Fibroblast of lung (primary cell): ENCODE results near the gene DENND1A. TPM values are rescaled to one million over a fixed set of nuclear protein-coding genes. Genes with fewer than 3 reads are reported as not detected.
A peak's percentile ranks its signal among the peaks of the same experiment; 100 is the strongest.

Source experiments
- DNase-seq, 2 donors: peaks; one replicate each; pipeline versions ENCODE4 v3.0.0 to v3.0.0-alpha.2; 2010; ENCODE audit warnings: low read depth in 2 of 2
- H2AFZ ChIP-seq: 2 replicates; pipeline ENCODE4 v1.5.1; 2012; ENCODE audit warnings: low read length, control low read depth, inconsistent platforms
- H3K27ac ChIP-seq: 2 replicates; pipeline ENCODE4 v1.5.1; 2011; ENCODE audit warnings: low read length, control low read depth; ENCODE audit not compliant: insufficient read depth
- H3K27me3 ChIP-seq: 2 replicates; pipeline ENCODE4 v1.5.1; 2011; ENCODE audit warnings: mild to moderate bottlenecking, low read length; ENCODE audit not compliant: control insufficient read depth, insufficient read depth
- H3K36me3 ChIP-seq: 2 replicates; pipeline ENCODE4 v1.5.1; 2011; ENCODE audit warnings: low read length; ENCODE audit not compliant: control insufficient read depth, insufficient read depth
- H3K4me1 ChIP-seq: 2 replicates; pipeline ENCODE4 v1.5.1; 2011; ENCODE audit warnings: low read length; ENCODE audit not compliant: control insufficient read depth, insufficient read depth; ENCODE audit errors: extremely low read depth
- H3K4me2 ChIP-seq: 2 replicates; pipeline ENCODE4 v1.5.1; 2011; ENCODE audit warnings: low read length, control low read depth; ENCODE audit not compliant: insufficient read depth; ENCODE audit errors: extremely low read depth
- H3K4me3 ChIP-seq, 4 experiments: fragments of 200-600 bp in 1 of 4; sonication (generic) in 1 of 4; replicated peaks in 1 of 4; 2 replicates each; pipeline ENCODE4 v1.5.1; 2011 to 2016; ENCODE audit warnings: low read length in 4 of 4, low read depth in 3 of 4, mild to moderate bottlenecking in 3 of 4, control low read depth in 2 of 4, inconsistent platforms in 1 of 4, mixed read lengths in 1 of 4; ENCODE audit not compliant: insufficient read depth in 1 of 4; ENCODE audit errors: control extremely low read depth in 1 of 4
- H3K79me2 ChIP-seq: 2 replicates; pipeline ENCODE4 v1.5.1; 2012; ENCODE audit warnings: mild to moderate bottlenecking, low read length, inconsistent platforms; ENCODE audit not compliant: control insufficient read depth, insufficient read depth
- H3K9ac ChIP-seq: 2 replicates; pipeline ENCODE4 v1.5.1; 2011; ENCODE audit warnings: mild to moderate bottlenecking, low read length, control low read depth; ENCODE audit not compliant: insufficient read depth
- H3K9me3 ChIP-seq: 2 replicates; pipeline ENCODE4 v1.5.1; 2012; ENCODE audit warnings: low read depth, low read length; ENCODE audit not compliant: control insufficient read depth, insufficient read depth
- H4K20me1 ChIP-seq: 2 replicates; pipeline ENCODE4 v1.5.1; 2011; ENCODE audit warnings: low read length; ENCODE audit not compliant: control insufficient read depth, insufficient read depth; ENCODE audit errors: extremely low read depth
- EZH2 ChIP-seq: IDR thresholded peaks from 2 replicates; pipeline ENCODE4 v1.5.1; 2012; ENCODE audit warnings: low read length, control low read depth, mild to moderate bottlenecking; ENCODE audit errors: missing control alignments
- polyA plus RNA-seq, 2 donors: library from polyadenylated mRNA; depleted of rRNA in 1 of 2; stranded (reverse) in 1 of 2; unstranded in 1 of 2; fragments of >200 nt; gene quantifications; 2 replicates each; pipeline ENCODE4 v1.2.1, GENCODE V29; 2011 to 2012; ENCODE audit warnings: missing spikeins in 1 of 2
- total RNA-seq: library from RNA; depleted of rRNA; stranded (reverse); fragments of >200 nt; gene quantifications from 2 replicates; pipeline ENCODE4 v1.2.1, GENCODE V29; 2014
- TF ChIP-seq, protein P1 (sequence below), 2 donors: IDR thresholded peaks in 1 of 2; conservative IDR thresholded peaks in 1 of 2; 1 replicate in 1 of 2; 2 replicates in 1 of 2; pipeline ENCODE4 v1.5.1; 2011 to 2012; ENCODE audit warnings: low read length in 2 of 2, control low read depth in 1 of 2, inconsistent platforms in 1 of 2, low read depth in 1 of 2, mild to moderate bottlenecking in 1 of 2

The DENND1A gene
- total and polyA plus RNA-seq, 2 donors (not counting 1 experiment from before 2014, with no cell fraction given), result 13.0 to 18.3 TPM

DNA sequence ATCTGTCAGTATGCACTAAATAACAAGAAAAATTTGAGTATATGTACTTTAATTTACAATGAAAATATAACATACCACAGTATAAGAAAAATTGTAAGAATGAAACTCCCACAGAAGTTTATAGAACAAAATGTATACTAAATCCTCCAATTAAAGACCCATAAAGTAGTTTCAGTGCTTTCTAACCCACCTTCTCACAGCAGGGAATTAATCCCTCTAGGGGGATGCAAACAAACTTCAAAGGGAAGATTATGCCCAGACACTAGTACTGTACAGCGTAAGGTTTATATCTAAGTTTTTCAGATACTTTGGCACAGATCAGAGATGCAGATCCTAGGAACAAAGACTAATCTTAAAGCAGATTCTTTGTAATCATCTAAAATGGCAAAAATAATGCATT lies 57.2 kb downstream of the DENND1A start:
- H4K20me1 ChIP-seq, result no peaks in the 10 kb centered on the region
- TF ChIP-seq EZH2, result no peak
- TF ChIP-seq, protein P1, sequence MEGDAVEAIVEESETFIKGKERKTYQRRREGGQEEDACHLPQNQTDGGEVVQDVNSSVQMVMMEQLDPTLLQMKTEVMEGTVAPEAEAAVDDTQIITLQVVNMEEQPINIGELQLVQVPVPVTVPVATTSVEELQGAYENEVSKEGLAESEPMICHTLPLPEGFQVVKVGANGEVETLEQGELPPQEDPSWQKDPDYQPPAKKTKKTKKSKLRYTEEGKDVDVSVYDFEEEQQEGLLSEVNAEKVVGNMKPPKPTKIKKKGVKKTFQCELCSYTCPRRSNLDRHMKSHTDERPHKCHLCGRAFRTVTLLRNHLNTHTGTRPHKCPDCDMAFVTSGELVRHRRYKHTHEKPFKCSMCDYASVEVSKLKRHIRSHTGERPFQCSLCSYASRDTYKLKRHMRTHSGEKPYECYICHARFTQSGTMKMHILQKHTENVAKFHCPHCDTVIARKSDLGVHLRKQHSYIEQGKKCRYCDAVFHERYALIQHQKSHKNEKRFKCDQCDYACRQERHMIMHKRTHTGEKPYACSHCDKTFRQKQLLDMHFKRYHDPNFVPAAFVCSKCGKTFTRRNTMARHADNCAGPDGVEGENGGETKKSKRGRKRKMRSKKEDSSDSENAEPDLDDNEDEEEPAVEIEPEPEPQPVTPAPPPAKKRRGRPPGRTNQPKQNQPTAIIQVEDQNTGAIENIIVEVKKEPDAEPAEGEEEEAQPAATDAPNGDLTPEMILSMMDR (conservative IDR thresholded peaks at IDR 0.05 in 1 of 2, IDR thresholded peaks at IDR 0.05 in 1 of 2; ENCODE audit: low read depth in 1 of 2, low read length in 2 of 2), result no peak
- no peaks in the 10 kb centered on the region for H3K4me1 ChIP-seq
- no peak overlapping the region for H3K4me2 ChIP-seq
- no peak for DNase-seq
- no peak overlapping the region for H3K4me3 ChIP-seq
- H3K27ac ChIP-seq, result no peak overlapping the region
- no peak overlapping the region for H2AFZ ChIP-seq
- H3K9me3 ChIP-seq, result no peaks in the 10 kb centered on the region
- H3K36me3 ChIP-seq, result no peaks in the 10 kb centered on the region
- no peaks in the 10 kb centered on the region for H3K79me2 ChIP-seq
- H3K9ac ChIP-seq, result no peak overlapping the region
- no peaks in the 10 kb centered on the region for H3K27me3 ChIP-seq

DNA sequence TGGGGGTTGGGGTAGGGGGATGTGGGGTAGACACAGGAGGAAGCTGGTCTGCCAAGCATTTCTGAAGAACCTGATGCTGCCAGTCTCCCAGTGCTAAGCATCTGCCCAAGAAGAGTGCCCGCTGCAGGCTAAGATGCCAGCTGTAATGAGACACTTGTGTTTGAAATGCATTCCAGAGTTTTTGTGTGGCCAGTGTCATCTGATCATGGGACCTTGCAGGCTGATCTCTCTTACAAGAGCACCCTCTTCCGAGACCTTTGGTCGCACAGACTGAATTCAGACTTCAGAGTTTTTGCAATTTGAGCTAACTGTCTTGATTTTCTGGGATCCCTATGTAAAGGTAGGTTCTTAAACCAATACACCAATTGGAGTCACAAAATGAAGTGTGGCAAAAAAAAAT lies 58.1 kb downstream of the DENND1A start:
- H3K4me2 ChIP-seq, result no peak overlapping the region
- no peak overlapping the region for H2AFZ ChIP-seq
- no peaks in the 10 kb centered on the region for H4K20me1 ChIP-seq

DNA sequence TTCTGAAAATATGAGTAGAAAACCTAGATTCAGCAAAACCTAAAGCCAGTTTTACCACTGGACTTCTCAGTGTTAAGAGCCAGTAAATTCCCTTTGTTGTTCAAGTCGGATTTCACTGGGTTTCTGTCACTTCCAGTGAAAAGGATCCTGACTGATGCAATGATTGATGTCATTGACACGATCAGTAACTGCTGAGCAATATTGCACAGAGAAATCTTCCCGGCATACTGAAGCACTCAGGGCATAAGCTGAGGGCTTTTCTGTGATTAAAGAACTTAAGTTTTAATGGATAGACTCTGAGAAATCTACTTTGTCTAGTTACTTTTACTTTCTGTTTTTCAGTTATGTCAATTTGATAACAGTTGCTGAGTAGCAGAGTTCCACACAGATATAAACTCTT lies 61.9 kb downstream of the DENND1A start:
- Histone ChIP-seq H4K20me1 (no peaks in the 10 kb centered on the region), H3K79me2 (no peaks in the 10 kb centered on the region), H3K9ac (no peak overlapping the region), H3K27me3 (no peaks in the 10 kb centered on the region), H3K4me3 (peak overlapping the region in 1 of 4 experiments; percentile 25), H3K27ac (no peak overlapping the region), H3K36me3 (no peaks in the 10 kb centered on the region), H2AFZ (peak overlapping the region; percentile 13), H3K4me1 (no peaks in the 10 kb centered on the region), H3K4me2 (no peak overlapping the region), H3K9me3 (no peaks in the 10 kb centered on the region)
- no peak for DNase-seq
- TF ChIP-seq, protein P1 (conservative IDR thresholded peaks at IDR 0.05 in 1 of 2, IDR thresholded peaks at IDR 0.05 in 1 of 2; ENCODE audit: low read depth in 1 of 2, low read length in 2 of 2), result no peak
- no peak for TF ChIP-seq EZH2

More for the DNA sequence above, 58.1 kb downstream of the DENND1A start:
- no peak overlapping the region for H3K4me3 ChIP-seq
- no peaks in the 10 kb centered on the region for H3K9me3 ChIP-seq
- H3K36me3 ChIP-seq, result no peaks in the 10 kb centered on the region
- DNase-seq, result peak in 1 of 2 donors; percentile 24
- H3K27me3 ChIP-seq, result no peaks in the 10 kb centered on the region
- no peaks in the 10 kb centered on the region for H3K4me1 ChIP-seq
- no peaks in the 10 kb centered on the region for H3K79me2 ChIP-seq
- no peak for TF ChIP-seq EZH2
- TF ChIP-seq, protein P1 (conservative IDR thresholded peaks at IDR 0.05 in 1 of 2, IDR thresholded peaks at IDR 0.05 in 1 of 2; ENCODE audit: low read depth in 1 of 2, low read length in 2 of 2), result no peak
- H3K27ac ChIP-seq, result no peak overlapping the region
- no peak overlapping the region for H3K9ac ChIP-seq
